HL-60 (cell line): ENCODE data around the gene SLC33A1.
"Not testable (repeated sequence)": the region's sequence is repeated elsewhere in the genome, so short reads cannot be mapped to it uniquely, and the experiment has no call there.

Source experiments
- DNase-seq, 2 experiments: peaks; one replicate each; pipeline ENCODE4 v3.0.0-alpha.2; 2010 to 2020; ENCODE audit warnings: low read depth in 1 of 2, low spot score in 1 of 2
- H3K27ac ChIP-seq: fragments of 250-450 bp; sonication (Bioruptor Pico); replicated peaks from 2 replicates; pipeline ENCODE4 v1.5.1; 2020; ENCODE audit warnings: mild to moderate bottlenecking, moderate library complexity
- H3K27me3 ChIP-seq: fragments of 250-450 bp; sonication (Bioruptor Pico); 2 replicates; pipeline ENCODE4 v1.5.1; 2021; ENCODE audit warnings: mild to moderate bottlenecking, moderate library complexity; ENCODE audit not compliant: insufficient read depth, poor library complexity, severe bottlenecking
- H3K4me3 ChIP-seq: replicated peaks from 2 replicates; pipeline ENCODE4 v1.5.1; 2011; ENCODE audit warnings: mild to moderate bottlenecking, control low read depth, low read length; ENCODE audit not compliant: insufficient read depth
- GABPA ChIP-seq: IDR thresholded peaks from 2 replicates; pipeline ENCODE4 v1.6.1; 2012; ENCODE audit warnings: low read depth
- POLR2AphosphoS5 ChIP-seq: IDR thresholded peaks from 2 replicates; pipeline ENCODE4 v1.6.1; 2012; ENCODE audit warnings: low read depth
- SPI1 ChIP-seq: IDR thresholded peaks from 2 replicates; pipeline ENCODE4 v1.6.1; 2012; ENCODE audit warnings: low read depth, mild to moderate bottlenecking, borderline replicate concordance
- TF ChIP-seq, protein P1 (sequence below): IDR thresholded peaks from 2 replicates; pipeline ENCODE4 v1.6.1; 2012; ENCODE audit warnings: low read depth; ENCODE audit not compliant: insufficient replicate concordance
- TF ChIP-seq, protein P2 (sequence below): IDR thresholded peaks from one replicate; pipeline ENCODE4 v1.5.1; 2011; ENCODE audit warnings: low read length, control low read depth, inconsistent platforms; ENCODE audit not compliant: insufficient read depth

Gene SLC33A1

DNA sequence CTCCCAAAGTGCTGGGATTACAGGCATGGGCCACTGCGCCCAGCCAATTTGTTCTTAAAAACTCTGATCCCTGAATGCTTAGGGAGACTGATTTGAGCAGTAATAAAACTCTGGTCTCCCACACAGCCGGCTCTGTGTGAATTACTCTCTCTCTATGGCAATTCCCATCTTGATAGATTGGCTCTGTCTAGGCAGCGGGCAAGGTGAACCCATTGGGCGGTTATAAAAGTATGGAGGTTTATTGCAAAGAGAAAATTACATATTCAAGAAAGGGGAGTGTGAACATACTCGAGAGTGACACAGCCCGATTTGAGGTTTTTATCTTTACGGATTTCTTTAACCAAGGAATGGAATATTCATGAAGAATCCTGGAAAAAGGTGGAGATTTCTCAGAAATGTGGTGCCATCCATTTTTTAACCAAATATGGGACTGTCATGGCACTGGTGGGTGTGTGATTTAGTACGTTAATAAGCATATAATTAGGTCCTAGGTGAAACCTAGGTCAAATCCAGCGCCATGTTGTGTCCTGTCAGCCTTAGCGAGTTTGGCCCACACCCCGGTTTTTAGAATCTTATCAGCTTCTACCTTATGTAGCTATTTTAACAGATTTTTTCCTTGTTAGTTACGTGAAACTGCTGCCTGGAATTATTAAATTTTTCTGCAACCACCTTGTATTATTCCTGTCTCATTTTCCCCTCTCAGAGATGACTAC lies 9.0 kb upstream of the SLC33A1 start:
- no peak overlapping the region for H3K27ac ChIP-seq
- TF ChIP-seq POLR2AphosphoS5 (no peak), GABPA (no peak)
- TF ChIP-seq, protein P1, sequence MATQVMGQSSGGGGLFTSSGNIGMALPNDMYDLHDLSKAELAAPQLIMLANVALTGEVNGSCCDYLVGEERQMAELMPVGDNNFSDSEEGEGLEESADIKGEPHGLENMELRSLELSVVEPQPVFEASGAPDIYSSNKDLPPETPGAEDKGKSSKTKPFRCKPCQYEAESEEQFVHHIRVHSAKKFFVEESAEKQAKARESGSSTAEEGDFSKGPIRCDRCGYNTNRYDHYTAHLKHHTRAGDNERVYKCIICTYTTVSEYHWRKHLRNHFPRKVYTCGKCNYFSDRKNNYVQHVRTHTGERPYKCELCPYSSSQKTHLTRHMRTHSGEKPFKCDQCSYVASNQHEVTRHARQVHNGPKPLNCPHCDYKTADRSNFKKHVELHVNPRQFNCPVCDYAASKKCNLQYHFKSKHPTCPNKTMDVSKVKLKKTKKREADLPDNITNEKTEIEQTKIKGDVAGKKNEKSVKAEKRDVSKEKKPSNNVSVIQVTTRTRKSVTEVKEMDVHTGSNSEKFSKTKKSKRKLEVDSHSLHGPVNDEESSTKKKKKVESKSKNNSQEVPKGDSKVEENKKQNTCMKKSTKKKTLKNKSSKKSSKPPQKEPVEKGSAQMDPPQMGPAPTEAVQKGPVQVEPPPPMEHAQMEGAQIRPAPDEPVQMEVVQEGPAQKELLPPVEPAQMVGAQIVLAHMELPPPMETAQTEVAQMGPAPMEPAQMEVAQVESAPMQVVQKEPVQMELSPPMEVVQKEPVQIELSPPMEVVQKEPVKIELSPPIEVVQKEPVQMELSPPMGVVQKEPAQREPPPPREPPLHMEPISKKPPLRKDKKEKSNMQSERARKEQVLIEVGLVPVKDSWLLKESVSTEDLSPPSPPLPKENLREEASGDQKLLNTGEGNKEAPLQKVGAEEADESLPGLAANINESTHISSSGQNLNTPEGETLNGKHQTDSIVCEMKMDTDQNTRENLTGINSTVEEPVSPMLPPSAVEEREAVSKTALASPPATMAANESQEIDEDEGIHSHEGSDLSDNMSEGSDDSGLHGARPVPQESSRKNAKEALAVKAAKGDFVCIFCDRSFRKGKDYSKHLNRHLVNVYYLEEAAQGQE: no peak

DNA sequence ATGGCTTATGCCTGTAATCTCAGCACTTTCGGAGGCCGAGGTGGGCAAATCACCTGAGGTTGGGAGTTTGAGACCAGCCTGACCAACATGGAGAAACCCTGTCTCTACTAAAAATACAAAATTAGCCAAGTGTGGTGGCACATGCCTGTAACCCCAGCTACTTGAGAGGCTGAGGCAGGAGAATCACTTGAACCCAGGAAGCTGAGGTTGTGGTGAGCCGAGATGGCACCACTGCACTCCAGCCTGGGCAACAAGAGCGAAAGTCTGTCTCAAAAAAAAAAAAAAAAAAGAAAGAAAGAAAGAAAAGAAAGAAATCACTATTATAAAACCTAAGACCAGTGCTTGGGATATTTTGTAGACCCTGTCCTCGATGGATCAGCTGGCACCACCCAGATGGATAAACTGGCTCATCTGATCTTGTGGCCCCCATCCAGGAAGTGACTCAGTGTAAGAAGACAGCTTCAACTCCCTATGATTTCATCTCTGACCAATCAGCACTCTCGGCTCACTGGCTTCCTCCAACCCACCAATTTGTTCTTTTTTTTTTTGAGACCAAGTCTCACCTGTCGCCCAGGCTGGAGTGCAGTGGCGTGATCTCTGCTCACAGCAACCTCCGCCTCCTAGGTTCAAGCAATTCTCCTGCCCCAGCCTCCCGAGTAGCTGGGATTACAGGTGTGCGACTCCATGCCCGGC lies 8.2 kb upstream of the SLC33A1 start:
- not testable (repeated sequence) for H3K27ac ChIP-seq, DNase-seq, H3K27me3 ChIP-seq, H3K4me3 ChIP-seq

More for the DNA sequence above, 9.0 kb upstream of the SLC33A1 start:
- H3K27me3 ChIP-seq: no peaks in the 10 kb centered on the region
- no peak overlapping the region for H3K4me3 ChIP-seq
- DNase-seq: no peak

DNA sequence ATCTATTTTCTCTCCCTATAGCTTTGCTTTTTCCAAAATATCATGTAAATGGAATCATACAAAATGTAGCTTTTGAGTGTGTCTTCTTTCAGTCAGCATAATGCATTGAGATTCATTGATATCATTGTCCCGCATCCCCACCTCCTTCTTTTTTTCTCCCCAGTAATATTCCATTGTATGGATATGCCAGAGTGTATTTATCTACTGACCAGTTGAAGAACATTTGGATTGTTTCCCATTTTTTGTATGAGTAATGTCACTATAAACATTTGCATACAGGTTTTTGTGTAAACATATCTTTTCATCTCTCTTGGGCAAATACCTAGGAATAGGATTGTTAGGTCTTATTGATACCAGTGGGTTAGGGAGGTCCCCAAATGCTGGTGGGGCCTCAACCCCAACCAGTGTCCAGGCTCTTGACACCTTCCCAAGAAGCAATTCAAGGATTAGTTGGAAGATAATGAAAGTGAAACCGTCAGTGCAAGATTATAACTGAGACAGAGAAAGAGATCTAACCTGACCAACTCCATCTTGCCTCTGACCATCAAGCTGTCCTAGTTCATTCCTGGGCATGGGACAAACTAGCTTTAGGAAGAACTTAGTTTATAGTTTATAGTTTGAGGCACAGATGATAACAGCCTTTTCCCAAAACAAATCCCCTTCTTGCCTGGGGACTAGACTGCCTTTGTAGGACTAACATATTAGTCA lies 7.4 kb upstream of the SLC33A1 start:
- Histone ChIP-seq H3K27ac (no peak overlapping the region), H3K27me3 (no peaks in the 10 kb centered on the region), H3K4me3 (no peak overlapping the region)
- TF ChIP-seq, protein P1: no peak
- TF ChIP-seq SPI1 (no peak), GABPA (no peak), POLR2AphosphoS5 (no peak)
- TF ChIP-seq, protein P2, sequence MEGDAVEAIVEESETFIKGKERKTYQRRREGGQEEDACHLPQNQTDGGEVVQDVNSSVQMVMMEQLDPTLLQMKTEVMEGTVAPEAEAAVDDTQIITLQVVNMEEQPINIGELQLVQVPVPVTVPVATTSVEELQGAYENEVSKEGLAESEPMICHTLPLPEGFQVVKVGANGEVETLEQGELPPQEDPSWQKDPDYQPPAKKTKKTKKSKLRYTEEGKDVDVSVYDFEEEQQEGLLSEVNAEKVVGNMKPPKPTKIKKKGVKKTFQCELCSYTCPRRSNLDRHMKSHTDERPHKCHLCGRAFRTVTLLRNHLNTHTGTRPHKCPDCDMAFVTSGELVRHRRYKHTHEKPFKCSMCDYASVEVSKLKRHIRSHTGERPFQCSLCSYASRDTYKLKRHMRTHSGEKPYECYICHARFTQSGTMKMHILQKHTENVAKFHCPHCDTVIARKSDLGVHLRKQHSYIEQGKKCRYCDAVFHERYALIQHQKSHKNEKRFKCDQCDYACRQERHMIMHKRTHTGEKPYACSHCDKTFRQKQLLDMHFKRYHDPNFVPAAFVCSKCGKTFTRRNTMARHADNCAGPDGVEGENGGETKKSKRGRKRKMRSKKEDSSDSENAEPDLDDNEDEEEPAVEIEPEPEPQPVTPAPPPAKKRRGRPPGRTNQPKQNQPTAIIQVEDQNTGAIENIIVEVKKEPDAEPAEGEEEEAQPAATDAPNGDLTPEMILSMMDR: no peak
- no peak for DNase-seq

DNA sequence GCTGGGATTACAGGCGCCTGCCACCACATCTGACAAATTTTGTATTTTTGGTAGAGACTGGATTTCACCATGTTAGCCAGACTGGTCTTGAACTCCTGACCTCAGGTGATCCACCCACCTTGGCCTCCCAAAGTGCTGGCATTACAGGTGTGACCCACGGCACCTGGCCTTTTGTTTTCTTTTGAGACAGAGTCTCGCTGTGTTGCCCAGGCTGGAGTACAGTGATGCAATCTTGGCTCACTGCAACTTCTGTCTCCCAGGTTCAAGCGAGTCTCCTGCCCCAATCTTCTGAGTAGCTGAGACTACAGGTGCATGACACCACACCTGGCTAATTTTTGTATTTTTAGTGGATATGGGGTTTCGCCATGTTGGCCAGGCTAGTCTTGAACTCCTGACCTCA lies 6.2 kb upstream of the SLC33A1 start:
- DNase-seq, H3K27ac ChIP-seq, H3K4me3 ChIP-seq: not testable (repeated sequence)

DNA sequence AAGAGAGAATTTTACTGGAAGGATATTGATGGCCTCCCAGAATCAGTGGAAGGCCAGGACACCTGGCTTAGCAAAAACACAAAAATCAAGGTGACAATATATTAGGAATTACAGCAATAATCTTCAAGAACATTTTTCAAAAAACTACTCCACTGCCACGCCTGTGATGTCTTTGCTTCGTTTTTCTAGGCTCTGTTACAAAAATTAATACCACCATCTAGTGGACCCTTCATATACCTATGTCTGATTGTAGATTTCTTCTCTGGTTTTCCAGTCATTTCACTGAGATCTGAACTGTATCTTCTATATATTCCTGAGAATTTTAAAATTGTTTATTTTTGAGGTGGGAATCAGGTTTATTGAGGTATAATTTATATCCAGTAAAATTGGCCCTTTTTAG lies 5.6 kb upstream of the SLC33A1 start:
- TF ChIP-seq SPI1 (no peak), POLR2AphosphoS5 (no peak), GABPA (no peak)
- TF ChIP-seq, protein P2: no peak
- TF ChIP-seq, protein P1: no peak
- no peaks in the 10 kb centered on the region for H3K27me3 ChIP-seq
- H3K27ac ChIP-seq: no peak overlapping the region
- DNase-seq: no peak
- H3K4me3 ChIP-seq: no peak overlapping the region

More for the DNA sequence above, 6.2 kb upstream of the SLC33A1 start:
- not testable (repeated sequence) for H3K27me3 ChIP-seq
